ENCODE measurements around the gene RFTN2.
"Not testable (repeated sequence)": the region's sequence is repeated elsewhere in the genome, so short reads cannot be mapped to it uniquely, and the experiment has no call there.

The RFTN2 gene

DNA sequence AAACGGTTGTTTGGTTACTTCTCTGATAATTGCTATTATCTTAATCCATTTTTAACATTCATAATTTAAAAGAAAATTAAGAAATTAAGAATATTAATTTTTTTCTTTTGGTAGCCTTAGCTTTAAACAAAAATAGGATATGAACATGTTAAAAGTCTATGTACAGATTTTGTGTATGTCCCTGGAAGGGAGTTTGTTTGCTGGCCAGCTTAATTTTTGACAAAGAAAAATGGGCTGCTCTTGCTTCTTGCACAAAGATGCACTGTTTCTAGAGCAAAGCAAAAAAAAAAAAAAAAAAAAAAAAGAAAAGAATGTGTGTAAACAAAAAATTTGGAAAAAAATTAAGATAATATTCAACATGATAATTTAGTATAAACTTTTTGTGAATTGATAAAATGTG is 1.3 kb downstream of the RFTN2 start:
- no peak for DNase-seq

DNA sequence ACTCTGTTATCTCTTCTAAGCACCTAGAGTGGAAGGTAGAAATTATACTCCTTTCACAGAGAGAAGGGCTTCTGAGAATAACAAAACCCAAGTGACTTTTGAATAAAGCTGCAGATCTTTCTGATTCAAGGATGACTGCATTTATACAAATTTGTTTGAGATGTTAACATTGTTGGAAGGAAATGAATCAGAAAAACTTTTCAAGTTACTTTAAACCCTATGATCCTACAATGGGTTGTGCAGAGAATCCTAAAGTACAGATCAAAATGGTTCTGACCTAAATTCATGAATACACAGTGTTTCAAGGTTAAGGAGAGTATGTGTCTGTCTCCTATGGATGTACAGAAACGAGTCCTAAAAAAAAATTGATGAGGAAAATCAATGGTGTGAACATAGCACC is 1.8 kb downstream of the RFTN2 start:
- DNase-seq, result no peak

DNA sequence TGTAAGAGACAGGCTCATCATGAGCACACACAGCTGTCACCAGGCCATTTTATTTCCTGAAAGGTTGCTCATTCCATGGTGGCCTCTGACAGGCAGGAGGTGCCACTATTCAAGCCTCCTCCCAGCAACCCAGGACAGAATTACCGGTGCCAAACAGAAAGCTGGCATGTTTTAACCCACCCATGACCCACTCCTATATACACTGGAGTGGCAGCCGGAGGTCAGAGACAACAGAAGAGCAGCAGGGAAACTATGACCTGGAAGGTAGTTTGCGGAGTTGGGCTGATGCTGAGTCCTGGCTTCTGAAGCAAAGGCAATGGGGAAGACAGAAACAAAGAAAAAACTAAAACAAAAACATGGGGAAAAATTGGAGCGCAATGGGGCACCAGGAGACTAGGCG is 2.3 kb downstream of the RFTN2 start:
- no peak for DNase-seq

DNA sequence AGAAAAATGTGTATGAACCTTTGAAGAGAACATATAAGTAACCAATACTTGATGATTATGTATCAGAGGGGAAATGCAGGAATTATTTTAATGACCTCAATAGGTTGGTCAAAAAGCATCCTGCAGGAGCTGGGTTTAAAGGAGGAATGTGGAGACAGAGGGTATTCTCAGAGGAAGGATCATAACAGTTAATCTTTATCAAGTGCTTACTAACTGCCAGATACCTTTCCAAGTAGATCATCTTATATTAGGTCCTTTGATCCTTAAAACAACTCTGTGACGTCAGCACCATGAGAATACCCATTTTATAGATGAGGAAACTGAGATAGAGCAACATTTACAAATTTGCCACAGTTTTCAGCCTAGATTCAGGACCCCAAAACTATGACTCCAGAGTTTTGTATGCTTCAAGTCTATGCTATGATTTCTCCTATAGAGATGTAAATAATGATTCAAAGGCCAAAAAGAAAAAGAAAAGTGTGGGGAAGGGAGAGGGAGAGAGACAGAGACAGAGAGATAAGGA is 3.0 kb downstream of the RFTN2 start:
- DNase-seq, result no peak

DNA sequence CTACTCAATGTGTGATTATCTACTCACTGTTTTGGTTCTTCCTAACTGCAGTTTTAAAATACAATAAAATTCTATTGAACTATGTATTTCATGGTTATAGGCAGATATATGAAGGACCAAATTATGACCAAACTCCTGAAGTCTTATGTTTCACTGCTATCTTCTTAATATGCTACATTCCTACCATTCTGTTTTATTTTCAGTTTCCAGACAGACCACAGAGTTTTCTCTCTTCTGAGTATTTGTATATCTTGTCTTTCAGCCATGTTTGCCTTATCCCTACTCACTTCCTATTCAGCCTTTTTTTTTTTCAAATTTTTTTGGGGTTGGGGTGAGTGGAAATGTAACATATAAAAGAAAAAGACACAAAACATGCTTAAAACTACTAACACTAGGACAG is 6.3 kb downstream of the RFTN2 start:
- no peak for DNase-seq

DNA sequence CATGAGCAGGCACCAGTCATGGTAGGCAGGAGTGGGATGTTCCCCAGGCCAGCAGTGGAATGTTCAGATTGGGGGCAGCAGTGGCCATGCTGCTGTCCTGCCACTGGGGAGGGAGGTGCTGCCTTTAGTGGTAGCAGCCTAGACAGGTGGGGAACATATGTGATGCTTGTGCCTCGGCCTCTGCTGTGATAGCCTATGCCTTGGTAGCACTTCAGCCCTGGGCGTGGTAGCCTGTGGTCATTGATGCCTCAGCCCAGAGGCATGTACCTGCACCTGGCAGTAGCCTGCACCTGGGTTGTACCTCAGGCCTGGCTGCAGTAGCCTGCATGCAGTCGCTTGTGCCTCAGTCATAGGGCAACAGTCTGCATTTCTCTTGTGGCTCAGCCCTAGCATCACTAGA is 7.1 kb downstream of the RFTN2 start:
- DNase-seq, result no peak

DNA sequence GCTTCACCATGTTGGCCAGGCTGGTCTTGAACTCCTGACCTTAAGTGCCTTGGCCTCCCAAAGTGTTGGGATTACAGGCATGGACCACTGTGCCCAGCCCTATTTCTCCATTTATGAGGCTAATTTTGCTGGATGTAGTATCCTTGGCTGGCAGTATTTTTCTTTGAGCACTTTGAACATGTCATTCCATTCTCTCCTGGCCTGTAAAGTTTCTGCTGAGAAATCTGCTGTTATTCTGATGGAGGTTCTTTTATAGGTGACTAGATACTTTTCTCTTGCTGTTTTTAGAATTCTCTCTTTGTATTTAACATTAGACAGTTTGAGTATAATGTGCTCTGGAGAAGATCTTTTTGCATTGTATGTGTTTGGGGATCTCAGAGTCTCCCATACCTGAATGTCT is 9.1 kb downstream of the RFTN2 start:
- no peak for DNase-seq

DNA sequence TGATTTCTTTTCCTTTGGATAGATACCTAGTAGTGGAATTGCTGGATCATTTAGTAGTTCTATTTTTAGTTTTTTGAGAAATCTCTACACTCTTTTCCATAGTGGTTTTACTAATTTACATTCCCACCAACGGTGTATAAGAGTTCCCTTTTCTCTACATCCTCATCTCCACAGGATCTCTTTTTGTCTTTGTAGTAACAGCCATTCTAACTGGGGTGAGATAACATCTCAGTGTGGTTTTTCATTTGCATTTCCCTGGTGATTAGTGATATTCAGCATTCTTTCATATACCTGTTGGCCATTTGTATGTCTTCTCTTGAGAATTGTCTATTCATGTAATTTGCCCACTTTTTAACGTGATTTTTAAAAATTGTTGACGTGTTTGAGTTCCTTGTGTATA is 13.8 kb downstream of the RFTN2 start:
- no peak for DNase-seq

DNA sequence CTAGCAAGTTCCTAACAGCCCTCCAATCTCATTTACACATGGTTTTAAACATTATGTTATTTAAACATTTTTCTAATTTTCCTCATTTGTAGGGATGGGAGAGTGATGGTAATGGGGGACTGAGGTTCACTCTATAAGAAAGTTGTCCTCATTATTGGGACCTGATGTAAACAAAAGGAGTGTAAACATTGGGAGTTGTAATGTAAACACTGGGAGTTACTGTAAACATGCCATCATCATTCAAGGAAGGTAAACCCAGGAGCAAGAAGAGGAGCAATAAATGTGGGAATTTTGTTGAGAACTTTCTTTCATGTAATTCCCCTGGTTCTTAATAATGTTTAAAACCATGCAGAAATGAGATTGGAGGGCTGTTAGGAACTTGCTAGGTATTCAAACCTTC is 17.8 kb downstream of the RFTN2 start:
- DNase-seq, result no peak

DNA sequence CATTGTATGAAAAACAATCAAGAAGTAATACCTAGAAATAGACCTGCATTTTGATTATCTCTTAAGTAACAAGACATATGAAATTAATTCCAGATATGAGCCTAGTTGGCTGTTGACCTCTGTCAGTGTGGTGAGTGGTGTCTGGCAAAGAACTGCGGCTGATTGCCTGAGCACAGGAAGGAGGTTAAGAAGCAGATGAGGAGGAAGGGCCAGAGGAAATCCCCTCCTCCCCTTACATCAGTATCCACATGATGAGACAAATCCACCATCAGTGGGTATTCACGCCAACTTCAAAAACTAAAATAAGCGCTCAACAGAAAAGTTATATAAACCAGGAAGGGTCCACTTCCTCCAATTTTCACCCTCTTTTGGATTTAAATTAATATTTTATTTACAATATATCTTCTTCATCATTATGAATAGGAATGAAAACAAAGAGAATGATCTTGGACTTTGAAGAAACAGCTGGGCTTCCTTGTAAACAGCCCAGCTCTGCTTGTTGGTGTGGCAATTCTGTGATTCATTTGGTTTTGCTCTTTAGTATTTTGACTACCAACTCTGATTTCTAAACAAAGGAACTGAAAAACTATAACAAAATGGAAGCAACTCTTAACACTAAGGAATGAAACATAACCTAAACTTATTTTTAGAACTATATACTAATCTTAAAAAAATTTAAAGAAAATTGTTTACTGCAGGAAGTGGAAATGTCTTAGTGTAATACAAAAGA is 27.3 kb downstream of the RFTN2 start:
- no peak for DNase-seq

DNA sequence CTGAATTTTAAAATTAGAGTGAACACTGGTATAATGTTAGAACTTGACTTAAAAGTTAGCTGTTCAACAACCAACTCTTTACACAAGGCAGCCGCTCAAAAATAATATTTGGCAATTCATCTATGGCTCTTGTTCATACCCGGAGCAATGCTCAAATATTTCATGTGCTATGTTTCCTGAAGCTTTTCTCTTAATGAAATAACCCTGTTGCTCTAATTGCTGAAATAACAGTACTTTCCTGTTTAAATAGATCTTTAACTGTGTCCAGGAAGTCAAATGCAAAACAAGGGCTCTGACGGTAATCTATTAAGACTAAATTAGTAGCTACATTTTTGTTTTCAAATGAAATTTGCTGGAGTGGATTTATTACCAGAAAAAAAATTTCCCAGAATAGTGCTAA is 33.7 kb downstream of the RFTN2 start:
- no peak for DNase-seq

DNA sequence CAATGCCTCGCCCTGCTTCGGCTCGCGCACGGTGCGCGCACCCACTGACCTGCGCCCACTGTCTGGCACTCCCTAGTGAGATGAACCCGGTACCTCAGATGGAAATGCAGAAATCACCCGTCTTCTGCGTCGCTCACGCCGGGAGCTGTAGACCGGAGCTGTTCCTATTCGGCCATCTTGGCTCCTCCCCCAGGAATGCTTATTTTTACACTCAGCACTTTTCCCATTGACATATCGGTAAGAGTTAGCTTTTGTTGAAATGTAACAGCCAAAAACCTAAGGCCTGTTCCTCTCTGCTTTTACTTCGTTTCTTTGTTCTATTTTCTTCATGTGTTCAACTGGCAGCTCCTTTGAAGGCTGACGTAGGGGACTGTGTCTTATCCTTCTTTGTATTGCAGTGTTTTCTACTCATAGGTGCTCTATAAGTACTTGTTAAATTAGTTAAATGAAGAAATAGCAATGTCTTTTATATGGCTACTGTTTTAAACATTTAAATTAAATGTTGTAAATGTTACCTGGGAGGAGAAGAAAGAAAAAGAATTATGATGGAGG is 34.7 kb downstream of the RFTN2 start:
- DNase-seq, result not testable (repeated sequence)

DNA sequence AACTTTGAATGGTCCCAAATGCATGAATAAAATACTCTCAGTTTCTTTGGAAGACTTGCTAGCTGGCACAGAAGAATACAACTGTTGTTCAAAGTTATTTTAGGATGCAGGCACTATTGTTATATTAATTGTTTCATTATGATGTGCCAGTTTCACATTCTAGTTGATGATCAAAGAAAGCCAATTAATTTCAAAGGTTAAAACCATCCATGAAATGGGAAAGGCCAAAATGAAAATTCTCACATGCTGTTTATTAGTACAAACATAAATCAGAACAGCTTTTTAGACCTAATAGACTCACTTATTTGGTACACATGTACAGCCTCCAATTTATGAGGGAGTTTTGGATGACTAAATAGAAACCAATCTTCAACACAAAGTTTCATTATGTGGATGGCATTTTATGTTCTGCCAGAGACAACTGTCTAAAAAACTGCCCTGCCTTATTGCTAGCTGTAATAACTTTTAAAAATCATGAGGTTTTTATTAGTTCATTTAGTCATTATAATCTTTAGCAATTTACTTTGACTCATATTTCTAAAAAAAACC is 42.2 kb downstream of the RFTN2 start:
- no peak for DNase-seq

DNA sequence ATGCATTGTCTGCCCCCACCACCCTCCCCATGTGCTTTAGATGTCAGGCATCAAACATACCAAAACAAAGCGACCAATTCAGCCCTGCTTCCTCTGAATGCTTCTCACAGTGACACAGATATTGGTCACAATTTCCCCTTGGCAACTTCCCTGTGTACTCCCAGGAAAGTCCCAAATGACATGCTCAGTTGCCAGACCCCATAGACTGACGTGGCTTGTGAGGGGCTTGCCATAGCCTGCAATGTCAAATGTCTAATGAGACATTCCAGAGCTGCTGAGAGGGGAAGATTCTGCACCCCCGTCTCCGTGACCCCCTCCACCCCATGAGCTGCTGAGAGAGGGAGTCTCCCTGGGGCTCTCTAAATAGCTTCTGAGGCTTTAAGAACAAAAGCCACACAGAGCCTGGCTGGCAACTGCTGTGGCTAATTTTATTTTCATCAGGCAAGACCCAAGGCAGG is 47.3 kb downstream of the RFTN2 start:
- no peak for DNase-seq

DNA sequence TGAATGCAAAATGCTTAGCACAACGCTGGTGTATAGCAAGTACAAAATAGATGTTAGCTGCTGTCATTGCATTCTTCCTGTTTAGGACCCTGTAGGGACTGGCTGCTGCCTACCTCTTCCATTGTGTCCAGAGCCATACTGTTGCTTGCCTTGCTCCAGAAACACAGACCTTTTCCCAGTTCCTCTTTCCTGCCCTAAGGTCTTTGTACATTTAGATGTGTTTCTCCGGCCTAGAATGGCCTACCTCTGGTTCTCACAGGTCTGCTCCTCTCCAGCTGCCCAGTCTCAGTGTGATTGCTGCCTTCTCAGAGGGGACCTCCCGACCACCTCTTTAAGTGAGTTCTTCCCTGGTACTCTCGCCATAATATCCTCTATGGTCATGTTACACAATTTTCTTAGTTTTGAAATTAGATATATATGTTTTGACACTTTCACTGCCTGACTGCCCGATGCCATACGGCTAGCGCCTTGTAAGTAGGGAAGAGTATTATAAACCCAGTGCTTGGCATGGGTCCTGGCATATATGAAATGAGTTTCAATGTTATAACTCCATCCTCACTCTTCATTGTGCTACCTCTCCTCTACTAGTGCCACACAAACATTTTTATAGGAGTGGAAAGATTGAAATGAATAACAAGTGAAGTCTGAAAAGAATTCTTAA is 48.3 kb downstream of the RFTN2 start:
- no peak for DNase-seq

DNA sequence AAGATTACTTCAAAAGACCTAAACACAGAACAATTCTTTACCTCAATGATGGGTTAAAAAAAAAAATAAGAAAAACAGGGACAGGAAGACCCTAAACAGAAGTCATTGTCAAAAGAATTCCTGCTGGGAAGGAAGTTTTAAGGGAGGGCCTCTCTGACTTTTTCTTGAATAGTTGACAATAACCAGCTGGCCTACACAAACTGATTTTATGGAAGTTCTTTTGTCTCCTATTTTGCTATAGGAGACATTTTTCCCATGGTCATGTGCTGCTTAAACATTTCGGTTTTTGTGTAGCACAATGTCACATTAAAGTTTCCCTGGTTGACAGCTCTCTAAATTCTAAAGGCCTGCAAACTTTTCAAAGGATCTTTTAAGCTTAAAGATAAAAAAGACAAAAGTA is 55.3 kb downstream of the RFTN2 start:
- no peak for DNase-seq

DNA sequence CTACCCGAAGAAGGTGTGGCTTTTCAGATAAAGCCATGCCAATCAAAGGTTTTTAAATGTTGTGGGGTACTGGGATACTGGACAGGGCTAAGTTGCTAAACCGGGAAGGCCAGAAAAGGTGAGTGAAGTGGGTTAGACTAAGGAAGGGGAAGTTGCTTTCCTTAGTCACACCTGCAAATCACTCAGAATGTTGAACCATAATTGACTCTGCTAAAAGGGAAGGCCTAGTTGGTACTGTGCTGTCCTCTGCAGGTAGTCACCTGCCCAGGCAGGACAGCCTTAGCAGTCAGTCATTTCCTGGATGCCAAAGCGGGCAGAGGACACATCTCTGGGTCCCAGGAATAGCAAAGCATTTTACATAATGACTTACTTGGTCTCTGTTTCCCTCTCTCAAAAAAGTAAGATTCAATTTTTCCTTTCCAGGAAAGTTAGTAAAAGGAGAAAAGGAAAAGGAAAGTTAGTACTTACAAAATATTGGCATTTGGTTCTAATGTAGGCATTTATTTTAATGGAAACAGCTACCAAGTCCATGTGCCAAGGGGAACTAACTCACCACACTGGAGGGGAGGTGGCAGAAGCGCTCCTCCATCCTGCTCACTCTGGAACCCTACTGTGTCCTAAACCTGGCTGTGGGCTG is 60.3 kb downstream of the RFTN2 start:
- no peak for DNase-seq

DNA sequence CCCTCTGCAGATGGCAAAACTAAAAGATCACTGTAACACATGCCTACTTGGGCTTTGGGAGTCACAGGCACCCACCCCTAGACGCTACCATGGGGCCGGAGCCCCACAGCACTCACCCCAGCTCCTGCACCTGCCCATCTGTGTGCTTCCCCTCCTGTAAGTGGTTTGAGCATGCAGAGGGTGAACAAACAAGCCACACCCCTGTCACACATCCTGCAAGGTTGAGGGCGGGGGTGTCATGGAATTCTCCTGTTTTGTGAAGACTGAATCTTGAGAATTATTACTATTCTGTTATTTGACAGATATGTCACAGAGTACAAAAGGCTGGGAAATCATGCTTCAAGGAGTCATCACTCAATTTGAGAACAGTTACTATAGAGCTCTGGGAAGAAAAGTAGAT is 60.9 kb downstream of the RFTN2 start:
- DNase-seq, result no peak

DNA sequence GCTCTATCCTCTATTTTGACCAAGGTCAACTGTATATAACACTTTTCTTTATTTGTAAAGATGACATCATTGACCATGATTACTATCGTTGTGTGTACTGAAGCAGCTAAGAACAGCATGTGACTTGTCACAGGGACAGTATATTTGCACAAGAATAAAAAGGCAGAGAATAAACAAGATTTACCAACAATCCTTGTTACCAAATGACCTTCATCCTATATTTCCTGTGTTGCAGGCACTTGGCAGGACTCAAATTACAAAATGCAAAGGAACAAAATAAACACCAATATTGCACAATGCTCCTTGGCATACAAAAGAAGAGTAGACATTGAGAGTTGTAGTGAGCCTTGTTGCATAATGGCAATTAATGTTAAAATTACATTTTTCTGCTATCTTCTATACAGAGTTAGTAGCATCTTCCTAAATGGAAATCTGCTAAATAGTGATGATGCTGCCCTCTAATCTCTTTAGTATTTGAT is 61.8 kb downstream of the RFTN2 start:
- no peak for DNase-seq

DNA sequence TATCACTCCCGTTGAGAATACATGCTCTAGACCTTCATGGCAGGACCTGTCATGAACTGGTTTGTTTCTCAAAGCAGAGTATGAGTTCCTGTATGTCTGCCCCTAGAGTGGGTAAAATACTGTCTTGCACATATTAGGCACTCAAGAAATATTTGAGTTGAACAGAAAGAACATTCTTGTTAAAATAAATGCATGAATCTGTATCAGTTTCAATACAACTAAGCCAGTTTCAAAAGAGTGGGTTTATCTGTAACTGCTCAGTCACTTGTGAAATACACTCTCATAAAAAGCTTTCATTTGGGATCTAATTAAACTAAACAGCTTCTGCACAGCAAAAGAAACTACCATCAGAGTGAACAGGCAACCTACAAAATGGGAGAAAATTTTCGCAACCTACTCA is 69.2 kb downstream of the RFTN2 start:
- DNase-seq, result no peak

DNA sequence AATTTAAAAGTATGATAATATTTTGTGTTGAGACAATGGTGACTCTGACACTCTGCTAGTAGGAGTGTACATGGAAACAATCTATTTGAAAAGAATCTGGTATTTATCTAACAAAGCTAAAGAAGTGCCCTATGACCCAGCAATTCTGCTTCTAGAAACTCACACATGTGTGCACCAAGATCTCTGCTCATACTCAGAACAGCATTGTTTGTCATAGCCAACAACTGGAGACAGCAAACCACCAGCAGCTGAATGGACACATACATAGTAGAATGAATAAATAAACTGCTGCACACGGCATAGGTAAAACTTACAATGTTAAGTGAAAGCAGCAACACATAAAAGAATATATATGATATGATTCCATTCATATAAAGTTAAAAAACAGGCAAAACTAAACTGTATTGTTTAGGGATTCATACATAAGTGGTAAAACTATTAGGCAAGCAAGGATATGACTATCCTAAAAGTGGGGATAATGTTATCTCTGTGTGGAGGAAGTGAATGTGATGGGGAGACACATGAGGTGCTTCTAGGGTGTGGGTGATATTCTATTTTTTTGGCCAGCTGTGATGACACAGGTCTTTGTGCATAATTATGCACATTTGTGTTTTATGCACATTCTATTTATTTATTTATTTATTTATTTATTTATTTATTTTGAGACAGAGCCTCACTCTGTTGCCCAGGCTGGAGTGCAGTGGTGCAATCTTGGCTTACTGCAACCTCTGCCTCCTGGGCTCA is 71.1 kb downstream of the RFTN2 start:
- DNase-seq, result no peak

DNA sequence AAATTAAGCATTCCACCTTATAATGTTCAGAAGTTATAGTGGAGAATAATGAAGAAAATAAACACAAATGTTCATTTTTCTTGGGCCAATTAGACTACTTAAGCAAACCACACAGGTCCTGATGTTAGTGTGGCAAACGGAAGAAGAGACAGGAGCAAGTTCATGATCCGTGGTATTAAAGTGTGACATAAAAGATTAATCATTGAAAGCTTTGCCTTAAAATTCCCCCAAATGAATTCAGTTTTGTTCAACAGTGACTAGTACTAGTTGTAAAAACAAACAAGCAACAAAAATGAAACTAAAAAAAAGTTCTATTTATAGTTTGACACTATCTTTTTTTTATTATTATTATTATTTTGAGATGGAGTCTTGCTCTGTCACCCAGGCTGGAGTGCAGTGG is 73.7 kb downstream of the RFTN2 start:
- DNase-seq, result no peak

DNA sequence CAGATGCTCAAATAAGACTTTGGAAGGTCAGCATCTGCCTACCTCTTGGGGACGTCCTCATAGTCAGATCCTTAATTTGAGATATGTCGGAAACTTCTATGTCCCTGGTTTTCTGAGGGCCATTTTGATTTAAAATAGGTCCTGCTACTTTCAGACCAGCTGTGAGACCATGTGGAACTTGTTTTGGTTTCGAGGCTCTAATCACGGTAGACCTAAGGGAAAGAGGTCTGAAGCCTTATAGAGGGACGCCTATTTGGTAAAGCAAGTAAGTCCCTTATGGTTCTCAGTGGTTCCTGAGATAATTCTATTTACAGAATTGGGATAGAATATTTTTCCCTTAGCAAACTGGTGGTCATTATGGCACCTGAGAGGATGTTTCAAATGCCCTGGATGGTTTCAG is 75.1 kb downstream of the RFTN2 start:
- no peak for DNase-seq
